T-helper 22 cell (primary cell): ENCODE measurements around the gene CFAP58.

ENCODE experiments used
- DNase-seq: peaks from one replicate; pipeline ENCODE4 v3.0.0-alpha.2; 2020; ENCODE audit warnings: low read depth

CFAP58 gene

DNA sequence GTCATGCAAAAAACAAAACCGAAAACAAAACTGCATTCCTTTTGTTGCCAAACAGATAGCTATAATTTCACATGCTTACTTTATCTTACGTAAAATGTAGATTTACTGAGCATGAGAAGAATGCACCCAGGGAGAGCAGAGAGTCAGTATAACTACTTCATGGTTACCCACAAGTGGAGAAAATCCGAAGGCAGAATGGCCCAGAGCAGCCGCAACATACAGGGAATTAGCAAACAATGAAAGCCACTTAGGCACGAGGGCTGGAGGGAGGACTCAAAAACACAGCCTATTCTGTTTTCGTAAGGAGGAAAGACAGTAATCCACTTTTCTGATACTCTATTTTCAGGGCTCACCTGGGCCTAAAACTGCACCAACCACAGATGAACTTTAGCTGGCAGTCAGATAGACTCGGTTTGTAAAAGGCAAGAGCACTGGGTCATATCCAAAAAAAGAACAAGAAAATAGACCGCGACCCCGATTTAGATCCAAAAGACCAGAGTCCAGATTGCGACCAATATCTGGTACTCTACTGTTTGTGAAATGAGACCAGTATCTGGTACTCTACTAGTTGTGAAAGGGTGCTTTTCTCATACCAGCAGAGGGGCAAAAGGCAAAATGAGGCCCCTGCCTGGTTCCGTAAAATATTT lies 16.7 kb upstream of the CFAP58 start:
- DNase-seq: no peak

- no peak for DNase-seq
These were observed 16.1 kb upstream of the CFAP58 start for GRCh38 chr10:104337521-104337984.

GRCh38 chr10:104337985-104338735 lies 15.5 kb upstream of the CFAP58 start, which contains the start of gene ITPRIP:
Gene ITPRIP, minus strand, starts transcription at chr10:104338465. Its CDS starts 22,414 bp downstream, at chr10:104316051.
- DNase-seq: peak; percentile 62

DNA sequence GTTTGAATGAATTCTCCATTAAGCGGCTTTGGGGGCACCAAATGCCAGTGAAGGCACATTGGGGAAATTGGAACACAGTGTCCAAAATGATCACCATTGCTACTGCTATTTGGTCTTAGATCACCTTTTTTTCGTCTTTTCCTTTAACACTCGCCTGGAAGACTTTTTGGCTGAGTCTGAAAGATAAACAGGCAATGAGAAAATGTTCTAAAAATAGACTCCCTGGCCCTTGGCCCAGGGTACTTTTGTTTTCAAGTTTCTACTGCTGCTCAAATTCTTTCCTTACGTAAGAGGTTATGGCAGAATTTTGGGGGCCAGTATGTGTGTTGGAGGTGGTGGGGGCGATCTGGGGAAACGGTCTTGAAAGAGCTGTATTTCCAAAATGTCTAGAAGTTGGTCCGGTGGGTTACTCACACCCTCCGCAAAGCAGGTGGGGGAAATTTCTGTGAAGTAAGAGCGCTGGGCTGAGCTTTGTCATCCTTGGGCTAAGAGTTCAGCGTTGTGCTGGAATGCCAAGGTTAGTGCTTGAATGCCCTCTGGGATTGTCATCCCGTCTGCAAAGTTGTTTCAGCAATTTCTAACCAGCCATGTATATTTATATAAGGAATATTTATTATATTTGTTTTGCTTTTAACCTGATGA lies 14.0 kb upstream of the CFAP58 start:
- DNase-seq: no peak

GRCh38 chr10:104340111-104340526 lies 13.5 kb upstream of the CFAP58 start:
- no peak for DNase-seq

DNA sequence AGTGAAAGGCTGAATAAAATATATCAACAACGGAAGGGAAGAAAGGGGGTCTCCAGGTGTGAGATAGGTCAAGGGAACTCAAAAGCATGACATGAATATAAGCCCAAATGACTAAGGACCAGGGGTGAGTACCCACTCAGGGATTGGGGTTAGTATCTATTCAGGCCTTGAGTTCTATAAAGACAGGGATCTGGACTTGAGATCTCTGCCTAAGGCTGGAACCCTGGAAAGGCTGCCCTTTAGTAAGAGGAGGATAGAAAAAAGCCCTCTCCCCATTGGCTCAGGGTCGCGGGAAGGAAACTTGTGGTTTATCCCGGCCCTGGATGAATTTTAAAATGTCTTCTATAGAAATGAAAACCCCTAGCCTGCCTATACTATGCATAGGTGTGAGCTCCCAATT lies 13.0 kb upstream of the CFAP58 start:
- DNase-seq: no peak

GRCh38 chr10:104342941-104343411 lies 10.7 kb upstream of the CFAP58 start:
- DNase-seq: no peak

DNA sequence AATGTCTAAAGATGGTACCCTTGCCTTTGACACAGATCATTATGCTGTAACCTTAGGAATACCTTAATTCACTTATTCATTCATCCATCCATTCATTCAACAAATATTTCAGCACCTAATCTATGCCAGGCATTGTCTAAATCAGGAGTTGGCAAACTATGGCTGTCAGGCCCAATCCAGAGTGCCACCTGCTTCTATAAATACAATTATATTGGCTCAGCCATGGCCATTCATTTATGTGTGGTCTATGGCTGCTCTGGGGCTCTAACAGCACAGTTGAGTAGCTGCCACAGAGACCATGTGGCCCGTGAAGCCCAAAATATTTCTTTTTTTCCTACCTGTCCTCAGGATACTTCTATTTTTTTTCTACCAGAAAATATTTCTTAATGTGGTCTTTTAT lies 9.4 kb upstream of the CFAP58 start:
- DNase-seq: no peak

GRCh38 chr10:104345515-104345914 lies 8.1 kb upstream of the CFAP58 start:
- DNase-seq: no peak

DNA sequence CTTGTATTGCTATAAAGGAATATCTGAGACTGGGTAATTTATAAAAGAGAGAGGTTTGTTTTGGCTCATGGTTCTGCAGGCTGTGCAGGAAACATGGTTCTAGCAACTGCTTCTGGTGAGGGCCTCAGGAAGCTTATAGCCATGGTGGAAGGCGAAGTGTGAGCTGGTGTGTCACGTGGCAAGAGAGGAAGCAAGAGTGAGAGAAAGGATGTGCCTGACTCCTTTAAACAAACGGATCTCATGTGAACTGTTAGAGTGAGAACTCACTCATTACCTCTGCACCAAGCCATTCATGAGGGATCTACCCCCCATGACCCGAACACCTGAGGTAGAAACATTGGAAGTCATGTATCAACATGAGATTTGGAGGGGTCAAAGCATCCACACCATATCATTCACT lies 7.7 kb upstream of the CFAP58 start:
- no peak for DNase-seq

- DNase-seq: no peak
These were observed 6.2 kb upstream of the CFAP58 start for GRCh38 chr10:104347295-104348045.

DNA sequence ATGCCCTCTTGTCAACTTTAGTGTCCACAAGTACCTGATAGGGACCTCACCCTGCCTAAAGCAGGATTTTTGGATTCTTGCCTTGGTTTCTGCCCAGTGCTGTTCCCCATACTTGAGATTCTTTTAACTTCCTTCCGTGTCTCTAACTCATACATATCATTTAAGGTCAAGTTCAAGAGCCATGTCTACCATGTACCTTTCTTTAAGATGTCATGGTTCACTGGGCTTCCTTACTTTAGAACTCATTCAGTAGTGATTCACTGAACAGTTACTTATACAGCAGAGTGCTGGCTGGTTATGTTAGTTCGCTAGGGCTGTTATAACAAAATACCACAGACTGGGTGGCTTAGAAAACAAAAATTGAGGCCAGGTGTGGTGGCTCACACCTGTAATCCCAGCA lies 5.0 kb upstream of the CFAP58 start:
- DNase-seq: no peak

DNA sequence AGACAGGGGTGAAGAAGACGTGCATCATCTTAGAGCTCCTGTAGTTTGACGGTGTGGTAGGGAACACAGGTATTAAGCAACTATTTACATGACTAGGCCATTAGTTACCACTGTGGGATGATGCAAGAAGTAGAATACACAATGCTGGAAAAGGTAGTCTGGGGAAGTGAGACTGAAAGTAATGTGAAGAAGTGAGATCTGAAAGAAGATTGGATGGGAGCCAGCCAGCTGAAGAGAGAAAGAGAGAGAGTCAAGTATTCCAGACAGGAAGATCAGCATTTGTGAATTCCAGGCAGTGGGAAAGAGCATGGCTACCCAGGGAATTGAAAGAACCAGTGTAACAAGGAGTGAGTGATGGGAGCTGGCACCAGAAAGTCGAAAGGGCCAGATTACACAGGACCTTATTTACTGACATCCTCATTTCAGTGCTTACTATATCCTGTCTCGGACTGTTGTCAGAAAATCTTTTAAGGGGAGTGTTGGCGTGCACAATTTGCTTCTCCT lies 4.0 kb upstream of the CFAP58 start:
- DNase-seq: no peak

GRCh38 chr10:104350127-104350635 lies 3.5 kb upstream of the CFAP58 start:
- DNase-seq: no peak

DNA sequence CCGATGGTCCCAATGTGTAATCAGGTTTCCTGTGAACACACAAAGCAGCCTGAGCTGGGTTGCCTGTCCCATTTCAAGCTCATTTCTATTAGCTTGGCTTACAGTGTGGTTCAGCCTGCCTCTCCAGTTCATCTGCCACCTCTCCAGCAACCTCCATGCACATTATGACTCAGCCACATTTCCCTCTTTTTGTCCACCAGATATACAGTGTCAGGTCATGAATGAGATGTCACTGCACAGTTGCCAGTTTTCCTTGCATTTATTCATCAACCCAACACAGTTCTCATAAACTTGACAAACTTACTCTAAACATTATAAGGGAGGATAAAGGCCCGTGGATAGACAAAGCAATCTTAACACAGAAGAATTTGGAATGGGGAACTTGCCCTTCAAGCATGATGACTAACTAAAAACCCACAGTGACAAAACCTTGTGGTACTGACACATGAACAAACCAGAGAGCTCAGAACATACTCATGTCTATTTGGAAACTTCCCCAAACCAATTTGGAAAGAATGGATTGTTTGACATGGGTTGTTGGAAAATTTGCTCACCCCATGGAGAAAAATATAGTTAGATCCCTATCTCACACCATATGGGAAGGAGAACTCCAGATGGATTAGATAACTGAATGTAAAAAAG lies 2.5 kb upstream of the CFAP58 start:
- no peak for DNase-seq

DNA sequence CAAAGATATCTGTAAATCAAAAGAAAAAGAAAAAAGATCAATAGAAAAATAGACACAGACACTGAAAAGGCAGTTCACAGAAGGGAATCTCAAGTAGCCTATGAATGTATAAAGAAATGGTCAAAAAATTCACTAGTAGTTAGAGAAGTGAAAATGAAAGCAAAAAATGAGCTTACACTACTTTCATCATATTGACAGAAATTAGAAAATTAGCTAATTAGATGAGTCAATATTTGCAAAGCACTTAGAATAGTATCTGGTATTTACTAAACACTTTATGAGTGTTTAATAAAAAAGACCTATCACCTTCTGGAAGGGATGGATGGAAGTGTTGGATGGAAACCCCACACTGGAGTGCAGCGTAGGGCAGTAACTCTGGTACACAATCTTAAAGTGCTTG lies 1.7 kb upstream of the CFAP58 start:
- DNase-seq: no peak

GRCh38 chr10:104359811-104360210 lies 6.2 kb downstream of the CFAP58 start:
- DNase-seq: no peak

DNA sequence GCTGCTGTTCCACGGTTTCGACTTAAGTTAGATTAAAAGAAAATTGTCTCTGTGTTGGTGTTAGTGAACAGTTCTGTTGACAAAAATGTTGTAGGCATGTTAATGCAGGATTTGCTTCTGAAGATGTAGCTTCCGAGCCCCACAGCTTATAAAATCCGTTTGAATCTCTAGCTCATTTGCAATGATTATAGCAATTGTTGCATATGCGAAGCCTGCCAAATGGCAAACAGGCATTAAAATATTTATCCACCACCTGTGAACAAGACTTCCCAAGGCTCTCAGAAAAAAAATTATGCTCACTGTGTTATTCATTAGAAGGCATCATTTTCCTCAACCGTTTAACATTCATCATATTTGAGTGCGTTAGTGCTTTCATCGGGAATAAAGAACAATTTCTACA lies 14.3 kb downstream of the CFAP58 start:
- no peak for DNase-seq

- no peak for DNase-seq
These were observed 14.7 kb downstream of the CFAP58 start for GRCh38 chr10:104368381-104368780.

DNA sequence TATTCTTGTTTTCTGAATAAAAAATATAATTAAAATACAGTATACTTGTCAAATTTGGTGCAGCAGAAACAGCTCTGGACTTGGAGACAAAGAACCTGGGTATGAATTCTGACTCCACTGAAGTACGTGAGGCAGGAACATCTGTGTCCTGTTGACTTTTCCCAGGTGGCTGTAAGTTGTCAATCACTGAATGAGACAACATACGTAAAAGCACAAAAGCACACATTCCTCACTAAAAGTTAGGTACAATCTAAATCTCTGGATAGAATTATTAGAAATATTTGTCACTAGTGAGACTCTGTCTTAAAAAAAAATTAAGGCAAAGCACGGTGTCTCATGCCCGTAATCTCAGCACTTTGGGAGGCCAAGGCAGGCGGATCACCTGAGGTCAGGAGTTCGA lies 18.1 kb downstream of the CFAP58 start:
- DNase-seq: no peak

DNA sequence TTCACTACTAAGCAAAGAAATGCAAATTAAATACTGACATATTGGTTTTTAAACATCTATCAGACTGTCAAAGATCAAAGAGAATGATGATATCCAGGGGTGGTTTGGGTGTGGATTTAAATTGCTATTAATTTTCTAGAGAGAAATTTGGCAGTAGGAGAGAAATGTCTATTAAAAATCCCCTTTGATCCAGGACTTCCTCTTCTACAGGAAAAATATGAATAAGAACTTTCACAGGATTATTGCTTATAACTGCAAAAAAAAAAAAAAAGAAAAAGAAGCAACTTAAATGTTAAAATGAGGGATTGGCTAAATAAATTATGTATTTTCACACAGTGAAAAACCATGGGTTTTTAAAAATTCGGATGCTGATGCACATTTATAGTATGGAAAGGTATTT lies 21.0 kb downstream of the CFAP58 start:
- DNase-seq: no peak
